Stimulated activated CD8-positive, alpha-beta memory T cell treated with anti-CD3 and anti-CD28 coated beads, Interleukin-7, amount 100 ng/mL, for 1 hour (primary cell): ENCODE measurements around the gene EFTUD2.
"Not testable (repeated sequence)": the region's sequence is repeated elsewhere in the genome, so short reads cannot be mapped to it uniquely, and the experiment has no call there.

Source experiments
- DNase-seq, 2 donors: peaks; one replicate each; pipeline ENCODE4 v3.0.0-alpha.2; 2020; ENCODE audit warnings: low read depth in 2 of 2

EFTUD2 gene

DNA sequence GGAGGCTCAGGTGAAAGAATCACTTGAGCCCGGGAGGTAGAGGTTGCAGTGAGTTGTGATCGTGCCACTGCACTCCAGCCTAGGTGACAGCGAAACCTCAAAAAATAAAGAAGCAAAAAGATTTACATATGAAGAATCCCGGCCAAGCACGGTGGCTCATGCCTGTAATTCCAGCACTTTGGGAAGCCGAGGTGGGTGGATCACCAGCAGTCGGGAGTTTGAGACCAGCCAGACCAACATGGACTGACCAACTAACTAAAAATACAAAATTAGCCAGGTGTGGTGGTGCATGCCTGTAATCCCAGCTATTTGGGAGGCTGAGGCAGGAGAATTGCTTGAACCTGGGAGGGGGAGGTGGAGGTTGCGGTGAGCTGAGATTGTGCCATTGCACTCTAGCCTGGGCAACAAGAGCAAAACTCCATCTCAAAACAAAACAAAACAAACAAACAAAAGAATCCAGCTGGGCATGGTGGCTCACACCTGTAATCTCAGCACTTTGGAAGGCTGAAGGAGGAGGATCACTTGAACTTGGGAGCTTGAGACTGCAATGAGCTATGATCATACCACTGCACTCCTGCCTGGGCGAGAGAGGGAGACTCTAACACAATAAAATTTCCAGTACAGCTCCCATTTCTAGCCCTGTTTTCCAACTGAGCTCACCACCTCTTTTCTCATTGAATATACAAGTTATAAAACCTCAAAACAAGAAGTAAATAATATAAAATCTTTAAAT is 90.4 kb downstream of the EFTUD2 start:
- not testable (repeated sequence) for DNase-seq

DNA sequence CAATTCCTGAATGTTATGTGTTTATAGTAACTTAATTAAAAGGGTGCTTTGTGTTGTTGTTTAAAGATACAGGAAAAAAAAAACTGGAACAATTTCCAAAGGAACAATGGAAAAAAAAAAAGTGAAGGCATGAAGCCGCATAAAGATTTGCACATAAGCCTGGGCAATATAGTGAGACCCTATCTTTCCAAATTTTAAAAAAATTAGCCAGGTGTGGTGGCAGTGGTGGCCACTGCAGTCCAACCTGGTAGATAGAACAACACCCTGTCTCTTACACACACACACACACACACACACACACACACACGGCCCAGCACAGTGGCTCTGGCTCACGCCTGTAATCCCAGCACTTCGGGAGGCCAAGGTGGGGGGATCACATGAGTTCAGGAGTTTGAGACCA is 91.1 kb downstream of the EFTUD2 start:
- DNase-seq = no peak

- no peak for DNase-seq
Observed at GRCh38 chr17:44807817-44808155, 91.5 kb downstream of the EFTUD2 start.

DNA sequence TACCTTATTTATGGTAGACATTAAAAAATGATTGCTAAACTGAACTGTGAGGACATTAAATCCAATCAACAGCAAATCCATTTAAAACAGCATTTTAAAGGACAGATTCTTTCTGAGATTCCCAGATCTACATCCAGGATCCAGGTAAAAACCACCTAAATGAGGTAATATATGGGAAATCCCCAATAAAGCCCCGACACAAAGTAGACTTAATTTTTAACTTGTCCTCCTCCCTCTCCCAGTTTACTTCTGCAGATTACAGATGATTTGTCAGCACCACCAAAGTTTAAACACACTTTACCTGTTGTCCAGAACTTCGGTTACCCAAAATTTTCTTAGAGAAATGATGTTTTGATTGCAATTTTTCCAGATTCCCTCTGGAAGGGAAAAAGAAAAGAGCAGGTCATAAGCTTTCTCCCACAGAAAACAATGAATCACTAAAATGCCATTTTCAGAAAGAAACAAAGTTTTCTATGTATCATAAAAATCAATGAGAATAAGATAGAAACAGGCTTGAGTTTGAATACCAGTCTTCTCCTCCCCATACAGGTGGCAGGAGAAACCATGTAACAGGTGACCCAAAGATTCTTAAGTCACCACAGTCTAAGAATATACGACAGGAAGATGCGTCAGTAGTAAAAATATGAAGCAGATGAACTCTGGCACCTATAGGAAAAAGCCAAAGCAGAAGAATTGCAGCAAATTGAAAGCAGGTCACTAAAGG is 92.0 kb downstream of the EFTUD2 start:
- no peak for DNase-seq

DNA sequence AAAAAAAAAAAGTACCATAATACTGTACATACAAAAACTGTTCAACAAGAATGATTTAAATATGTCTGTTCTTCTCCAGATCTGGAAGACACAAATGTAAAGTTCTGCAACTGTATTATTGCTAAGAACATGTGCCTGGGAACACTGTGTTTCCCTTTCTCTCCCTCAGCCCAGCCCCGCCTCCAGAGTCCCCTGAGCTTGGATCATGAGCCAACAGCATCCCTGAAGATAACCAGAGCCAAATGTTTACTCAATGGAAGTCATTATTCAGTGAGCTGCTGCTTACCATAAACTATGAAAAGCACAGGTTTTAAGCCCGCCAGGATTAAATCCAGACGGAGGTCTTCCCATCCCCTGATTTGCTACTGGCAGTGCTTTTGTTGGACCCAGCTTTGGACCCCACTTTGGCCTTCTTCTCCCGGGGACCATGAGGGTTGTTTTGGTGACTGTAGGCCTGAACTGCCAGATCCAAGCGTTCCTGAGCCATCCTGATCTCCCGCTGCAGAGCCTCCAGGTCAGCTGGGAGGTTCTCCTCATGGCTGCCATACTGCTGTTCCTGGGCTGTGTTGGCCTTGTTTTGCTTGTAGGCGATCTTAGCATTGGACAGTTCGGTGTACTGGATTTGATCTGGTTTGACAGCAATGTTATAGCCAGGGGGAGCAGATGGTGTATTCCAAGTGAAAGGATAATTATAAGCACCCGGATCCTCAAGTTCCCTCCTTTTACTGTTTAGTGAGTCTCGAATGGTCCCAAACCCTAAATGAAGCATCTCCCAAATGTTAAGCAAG is 94.7 kb downstream of the EFTUD2 start:
- no peak for DNase-seq

DNA sequence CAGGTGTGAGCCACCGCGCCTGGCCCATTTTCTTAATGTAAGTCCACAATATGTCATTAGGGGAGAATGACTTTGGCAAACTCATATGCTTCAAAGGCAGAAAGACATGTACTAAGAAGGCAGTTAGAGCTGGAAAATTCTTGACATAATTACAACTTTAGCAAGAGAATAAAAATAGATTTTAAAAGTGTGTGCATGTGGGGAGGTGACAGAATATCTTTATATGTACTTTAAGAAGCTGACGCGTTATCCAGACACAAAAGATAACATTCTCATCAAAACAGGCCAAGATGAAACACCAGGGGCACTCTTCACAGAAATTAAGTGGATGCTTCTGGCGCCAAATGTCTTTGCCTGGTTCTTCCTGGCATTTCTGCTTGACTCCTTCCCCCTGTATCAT is 97.4 kb downstream of the EFTUD2 start:
- DNase-seq = no peak
